Gastrocnemius medialis (tissue), 4 donors: ENCODE measurements around the gene NHEJ1. TPM values are rescaled to one million over a fixed set of nuclear protein-coding genes. Genes with fewer than 3 reads are reported as not detected.

Experiments used
- ATAC-seq, 2 donors: fragments of 150-250 bp; one replicate each; pipeline ENCODE4 v1.9.1; 2016
- DNase-seq, 2 donors: peaks; one replicate each; pipeline ENCODE4 v3.0.0-alpha.2; 2019
- H3K27ac ChIP-seq, 4 donors: fragments of 200-600 bp; sonication (generic); 1 replicate in 1 of 4; 2 replicates in 3 of 4; pipeline ENCODE4 v1.5.1; 2016 to 2018; ENCODE audit warnings: mild to moderate bottlenecking in 2 of 4, moderate library complexity in 1 of 4
- H3K27me3 ChIP-seq, 3 donors: fragments of 200-600 bp; sonication (generic) in 2 of 3; 1 replicate in 1 of 3; 2 replicates in 2 of 3; pipeline versions ENCODE4 v1.5.1 to v1.6.0; 2016 to 2019; ENCODE audit warnings: mild to moderate bottlenecking in 1 of 3, moderate library complexity in 1 of 3
- H3K36me3 ChIP-seq, 2 donors: fragments of 200-600 bp; sonication (generic) in 1 of 2; one replicate each; pipeline ENCODE4 v1.5.1; 2017 to 2018
- H3K4me1 ChIP-seq, 2 donors: fragments of 200-600 bp; sonication (generic) in 1 of 2; one replicate each; pipeline ENCODE4 v1.5.1; 2016 to 2017; ENCODE audit warnings: mild to moderate bottlenecking in 2 of 2
- H3K4me3 ChIP-seq, 4 donors: fragments of 200-600 bp; sonication (generic) in 3 of 4; 1 replicate in 1 of 4; 2 replicates in 3 of 4; pipeline ENCODE4 v1.5.1; 2016 to 2019; ENCODE audit warnings: mild to moderate bottlenecking in 2 of 4
- H3K9me3 ChIP-seq, 3 donors: fragments of 200-600 bp; sonication (generic) in 2 of 3; 1 replicate in 1 of 3; 2 replicates in 2 of 3; pipeline ENCODE4 v1.5.1; 2016 to 2019
- POLR2A ChIP-seq, 2 donors: fragments of 450-650 bp; IDR thresholded peaks; one replicate each; pipeline ENCODE4 v1.6.1; 2017; ENCODE audit warnings: antibody characterized with exemption in 2 of 2, mild to moderate bottlenecking in 2 of 2, moderate library complexity in 2 of 2
- in situ Hi-C, 4 donors: fragments of 200-750 bp; cut with MboI; loops; one replicate each; pipeline versions ENCODE4 v1.15.0 to v1.8.0; 2017; ENCODE audit warnings: low sequenced_read_pairs in 4 of 4
- intact Hi-C: fragments of 100-400 bp; cut with DNase I; formaldehyde crosslinking; loops from one replicate; pipeline ENCODE4 v1.15.1; 2023; ENCODE audit warnings: low total_unique reads
- total RNA-seq, 4 donors: library from RNA; depleted of rRNA; stranded (reverse); fragments of >200 nt; gene quantifications; one replicate each; pipeline versions ENCODE4 v1.1.0 to v1.2.3, GENCODE V29; 2016
- TF ChIP-seq, protein P1 (sequence below), 5 experiments: fragments of 450-650 bp in 3 of 5; fragments of 200-600 bp in 2 of 5; sonication (generic) in 2 of 5; IDR thresholded peaks in 4 of 5; conservative IDR thresholded peaks in 1 of 5; 1 replicate in 4 of 5; 2 replicates in 1 of 5; pipeline ENCODE4 v1.5.1; 2016 to 2019; ENCODE audit warnings: antibody characterized with exemption in 5 of 5, mild to moderate bottlenecking in 3 of 5, moderate library complexity in 3 of 5

NHEJ1 gene
- total RNA-seq, 4 donors from 2014 or later, result 24.5 to 39.0 (median 26.4) TPM

DNA sequence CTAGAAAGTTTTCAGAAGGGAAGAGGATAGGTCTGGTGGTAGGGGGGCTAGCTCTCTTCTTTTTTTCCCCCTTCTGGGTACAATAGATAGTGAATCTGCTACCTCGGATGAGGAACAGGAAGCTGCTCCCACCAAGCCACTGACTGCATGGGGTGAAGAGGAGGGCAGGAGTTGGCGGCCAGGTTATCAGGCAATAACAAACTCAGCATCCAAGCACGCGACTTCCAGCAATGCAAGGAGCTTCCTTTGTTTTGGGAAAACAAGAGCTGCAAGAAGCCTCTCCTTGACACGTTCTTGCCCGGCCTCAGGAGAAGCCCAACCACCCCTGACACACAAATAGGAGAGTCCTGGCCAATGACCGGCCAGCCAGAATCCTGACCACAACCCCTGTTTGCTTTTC, 32.2 kb downstream of the NHEJ1 start:
- intact Hi-C loops, result no loop called here
- TF ChIP-seq, protein P1, sequence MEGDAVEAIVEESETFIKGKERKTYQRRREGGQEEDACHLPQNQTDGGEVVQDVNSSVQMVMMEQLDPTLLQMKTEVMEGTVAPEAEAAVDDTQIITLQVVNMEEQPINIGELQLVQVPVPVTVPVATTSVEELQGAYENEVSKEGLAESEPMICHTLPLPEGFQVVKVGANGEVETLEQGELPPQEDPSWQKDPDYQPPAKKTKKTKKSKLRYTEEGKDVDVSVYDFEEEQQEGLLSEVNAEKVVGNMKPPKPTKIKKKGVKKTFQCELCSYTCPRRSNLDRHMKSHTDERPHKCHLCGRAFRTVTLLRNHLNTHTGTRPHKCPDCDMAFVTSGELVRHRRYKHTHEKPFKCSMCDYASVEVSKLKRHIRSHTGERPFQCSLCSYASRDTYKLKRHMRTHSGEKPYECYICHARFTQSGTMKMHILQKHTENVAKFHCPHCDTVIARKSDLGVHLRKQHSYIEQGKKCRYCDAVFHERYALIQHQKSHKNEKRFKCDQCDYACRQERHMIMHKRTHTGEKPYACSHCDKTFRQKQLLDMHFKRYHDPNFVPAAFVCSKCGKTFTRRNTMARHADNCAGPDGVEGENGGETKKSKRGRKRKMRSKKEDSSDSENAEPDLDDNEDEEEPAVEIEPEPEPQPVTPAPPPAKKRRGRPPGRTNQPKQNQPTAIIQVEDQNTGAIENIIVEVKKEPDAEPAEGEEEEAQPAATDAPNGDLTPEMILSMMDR (IDR thresholded peaks at IDR 0.05 in 4 of 5, conservative IDR thresholded peaks at IDR 0.05 in 1 of 5), result no peak
- no peak for TF ChIP-seq POLR2A (IDR thresholded peaks at IDR 0.05)
- no peaks in the 10 kb centered on the region for H3K9me3 ChIP-seq
- ATAC-seq (no peak), DNase-seq (no peak)
- H3K27me3 ChIP-seq, result no peaks in the 10 kb centered on the region
- H3K36me3 ChIP-seq, result no peaks in the 10 kb centered on the region
- H3K4me3 ChIP-seq, result no peak overlapping the region
- in situ Hi-C loops, result loop anchor here in 1 of 4 donors (10.0 kb wide), 1 partner anchor 64 kb away; the partner anchor contains the start of gene IHH
- no peak overlapping the region for H3K27ac ChIP-seq
- peaks cover 0 to 2% of the 10 kb centered on the region in 2 donors for H3K4me1 ChIP-seq

DNA sequence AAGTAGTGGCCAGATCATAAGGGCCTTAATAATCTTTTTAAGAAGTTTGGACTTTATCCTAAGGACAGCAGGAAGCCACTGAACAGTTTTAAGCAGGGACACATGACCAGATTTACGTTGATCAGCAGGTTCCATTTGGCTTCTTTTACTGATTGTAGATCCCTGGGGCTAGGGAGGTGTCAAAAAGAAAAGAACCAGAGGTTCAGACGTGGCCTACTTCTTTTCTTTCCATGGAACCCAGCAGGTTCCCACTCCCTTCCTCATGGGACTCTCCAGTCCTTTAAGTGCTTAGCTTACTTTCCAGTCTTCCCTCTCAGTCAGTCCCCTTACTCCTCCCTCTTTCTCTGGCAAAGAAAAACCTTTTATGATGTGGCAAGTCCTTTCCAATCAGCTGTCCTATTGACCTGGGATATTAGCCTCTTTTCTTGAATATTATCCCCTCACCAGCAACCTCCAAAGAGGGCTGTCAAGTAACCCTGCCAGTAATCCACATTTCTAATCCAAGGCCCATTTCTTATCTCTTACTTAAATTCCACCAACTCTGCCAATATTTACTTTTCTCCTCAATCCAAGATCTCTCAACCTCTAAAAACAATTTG, 33.5 kb downstream of the NHEJ1 start:
- in situ Hi-C loops (loop anchor here in 1 of 4 donors (10.0 kb wide), 1 partner anchor 62 kb away; the partner anchor contains the start of gene IHH), intact Hi-C loops (no loop called here)
- Histone ChIP-seq H3K4me1 (peaks cover 0 to 2% of the 10 kb centered on the region in 2 donors), H3K4me3 (no peak overlapping the region), H3K9me3 (no peaks in the 10 kb centered on the region), H3K36me3 (no peaks in the 10 kb centered on the region), H3K27me3 (no peaks in the 10 kb centered on the region), H3K27ac (no peak overlapping the region)
- no peak for TF ChIP-seq POLR2A (IDR thresholded peaks at IDR 0.05)
- TF ChIP-seq, protein P1 (IDR thresholded peaks at IDR 0.05 in 4 of 5, conservative IDR thresholded peaks at IDR 0.05 in 1 of 5), result no peak
- DNase-seq (no peak), ATAC-seq (no peak)

DNA sequence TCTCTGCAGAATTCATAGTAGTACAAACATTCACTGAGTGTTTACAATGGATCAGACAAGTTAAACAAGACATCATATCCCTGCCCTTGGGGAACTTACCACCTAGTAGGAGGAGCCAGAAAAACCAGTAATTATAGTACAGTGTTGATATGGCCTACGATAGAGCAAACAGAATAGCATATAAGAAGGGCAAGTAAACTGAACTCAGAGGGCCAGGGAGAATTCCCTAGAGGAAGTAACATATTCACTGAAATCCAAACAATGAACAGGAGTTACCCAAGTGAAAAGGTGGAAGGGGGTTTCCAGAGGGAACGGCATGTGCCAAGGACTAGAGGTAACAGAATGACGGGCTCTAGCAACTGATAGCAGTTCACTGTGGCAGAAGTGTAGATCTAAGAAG, 34.1 kb downstream of the NHEJ1 start:
- TF ChIP-seq, protein P1 (IDR thresholded peaks at IDR 0.05 in 4 of 5, conservative IDR thresholded peaks at IDR 0.05 in 1 of 5), result no peak
- TF ChIP-seq POLR2A (IDR thresholded peaks at IDR 0.05), result no peak
- Histone ChIP-seq H3K9me3 (no peaks in the 10 kb centered on the region), H3K4me3 (no peak overlapping the region), H3K36me3 (no peaks in the 10 kb centered on the region), H3K4me1 (peaks cover 0 to 2% of the 10 kb centered on the region in 2 donors), H3K27ac (no peak overlapping the region), H3K27me3 (no peaks in the 10 kb centered on the region)
- intact Hi-C loops (no loop called here), in situ Hi-C loops (loop anchor here in 1 of 4 donors (10.0 kb wide), 1 partner anchor 62 kb away; the partner anchor contains the start of gene IHH)
- DNase-seq (no peak), ATAC-seq (no peak)

DNA sequence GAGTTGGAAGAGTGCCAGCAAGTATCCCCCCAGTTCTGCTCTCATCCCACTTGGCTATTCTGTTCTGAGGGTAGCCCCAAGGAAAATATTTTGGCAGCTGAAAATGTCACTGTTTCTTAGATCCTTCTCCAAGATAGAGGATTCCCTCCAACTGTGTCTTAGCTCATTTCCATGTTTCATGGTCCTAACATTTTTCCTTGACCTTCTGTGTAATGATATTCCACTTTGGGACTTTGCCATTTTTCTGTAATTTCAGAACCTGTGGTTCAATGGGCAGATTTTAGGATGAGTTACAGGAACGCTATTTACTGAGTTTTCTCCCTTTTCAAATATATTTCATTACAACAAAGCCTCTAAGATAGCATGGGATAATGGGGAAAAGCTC, 34.7 kb downstream of the NHEJ1 start:
- no peaks in the 10 kb centered on the region for H3K9me3 ChIP-seq
- TF ChIP-seq, protein P1 (IDR thresholded peaks at IDR 0.05 in 4 of 5, conservative IDR thresholded peaks at IDR 0.05 in 1 of 5), result no peak
- no peak for TF ChIP-seq POLR2A (IDR thresholded peaks at IDR 0.05)
- H3K4me1 ChIP-seq, result peaks cover 0 to 2% of the 10 kb centered on the region in 2 donors
- H3K27me3 ChIP-seq, result no peaks in the 10 kb centered on the region
- DNase-seq (no peak), ATAC-seq (no peak)
- no peak overlapping the region for H3K27ac ChIP-seq
- in situ Hi-C loops, result loop anchor here in 1 of 4 donors (10.0 kb wide), 1 partner anchor 61 kb away; the partner anchor contains the start of gene IHH
- no peak overlapping the region for H3K4me3 ChIP-seq
- intact Hi-C loops, result no loop called here
- no peaks in the 10 kb centered on the region for H3K36me3 ChIP-seq
